GM15510 (cell line): ENCODE results near the gene ACSM6.

Source experiments
- POLR2A ChIP-seq: IDR thresholded peaks from 3 replicates; pipeline ENCODE4 v1.6.1; 2011; ENCODE audit warnings: borderline replicate concordance; ENCODE audit not compliant: insufficient read length; ENCODE audit errors: extremely low read depth

Gene ACSM6

DNA sequence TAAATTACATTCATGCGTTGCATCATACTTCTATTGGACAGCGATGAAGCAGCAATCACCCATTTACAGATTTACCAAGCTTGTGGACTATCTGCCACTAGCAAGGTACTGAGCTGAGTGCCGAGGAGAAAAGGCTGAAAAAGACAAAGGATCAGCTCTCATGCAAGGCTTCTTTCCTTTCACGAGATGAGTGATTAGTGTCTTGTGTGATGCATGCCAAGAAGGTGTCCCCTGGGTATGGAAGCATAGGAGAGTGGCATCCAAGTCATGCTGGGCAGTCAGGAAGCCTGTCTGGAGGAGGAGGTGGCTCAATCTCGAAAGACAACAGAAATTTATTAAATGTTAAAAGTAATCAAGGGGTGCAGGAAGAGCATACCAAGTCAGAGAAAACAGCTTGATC lies 40.9 kb downstream of the ACSM6 start:
- no peak for TF ChIP-seq POLR2A

DNA sequence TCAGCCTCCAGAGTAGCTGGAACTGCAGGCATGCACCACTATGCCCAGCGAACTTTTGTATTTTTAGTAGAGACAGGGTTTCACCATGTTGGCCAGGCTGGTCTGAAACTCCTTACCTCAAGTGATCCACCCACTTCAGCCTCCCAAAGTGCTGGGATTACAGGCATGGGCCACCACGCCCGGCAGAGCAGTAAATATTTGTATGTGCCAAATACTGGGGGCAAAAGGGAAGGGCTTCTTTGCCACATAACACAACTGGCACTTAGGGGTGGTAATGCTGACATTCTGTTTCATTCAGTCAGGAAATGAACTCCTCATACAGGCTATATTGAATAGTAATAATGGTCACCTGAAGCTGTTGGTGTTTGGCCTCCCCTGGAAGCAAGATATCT lies 41.6 kb downstream of the ACSM6 start:
- TF ChIP-seq POLR2A, result no peak

DNA sequence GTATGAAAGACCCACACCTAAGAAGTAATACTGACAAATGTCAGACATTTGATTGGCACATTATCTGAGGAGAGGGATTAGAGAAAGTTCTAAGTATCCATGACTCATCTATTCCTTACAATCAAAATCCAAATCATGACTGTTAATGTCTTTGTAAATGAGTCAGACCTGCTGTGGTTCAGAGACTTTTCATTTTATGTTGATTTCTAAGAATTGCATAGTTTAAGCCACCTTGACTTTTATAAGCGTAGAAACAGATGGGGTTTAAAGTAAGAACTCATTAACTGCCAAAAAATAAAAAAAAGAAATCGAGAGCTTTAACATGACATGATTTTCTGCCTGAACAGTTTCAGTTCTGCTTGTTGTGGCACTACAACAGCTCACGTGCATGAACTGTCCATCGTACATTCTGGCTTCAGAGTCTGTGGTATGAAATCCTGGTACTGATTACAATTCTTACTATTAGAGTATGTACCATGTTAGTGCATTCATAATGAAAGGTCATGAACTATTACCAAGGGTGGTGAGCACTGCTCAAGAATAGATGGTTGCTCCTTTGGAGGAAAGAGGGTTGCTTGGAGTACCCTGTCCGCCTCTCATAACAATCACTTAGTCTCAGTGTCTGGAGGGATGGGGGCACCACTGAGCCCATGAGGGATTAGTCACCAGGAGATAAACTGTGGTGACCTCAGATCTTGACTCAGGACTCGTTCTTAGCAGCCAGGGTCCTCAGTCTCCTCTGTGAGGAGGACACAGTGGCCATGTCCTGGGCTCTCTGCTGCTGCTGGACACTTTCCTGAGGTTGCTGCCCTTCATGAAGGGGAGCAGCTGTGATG lies 42.2 kb downstream of the ACSM6 start:
- TF ChIP-seq POLR2A, result no peak

DNA sequence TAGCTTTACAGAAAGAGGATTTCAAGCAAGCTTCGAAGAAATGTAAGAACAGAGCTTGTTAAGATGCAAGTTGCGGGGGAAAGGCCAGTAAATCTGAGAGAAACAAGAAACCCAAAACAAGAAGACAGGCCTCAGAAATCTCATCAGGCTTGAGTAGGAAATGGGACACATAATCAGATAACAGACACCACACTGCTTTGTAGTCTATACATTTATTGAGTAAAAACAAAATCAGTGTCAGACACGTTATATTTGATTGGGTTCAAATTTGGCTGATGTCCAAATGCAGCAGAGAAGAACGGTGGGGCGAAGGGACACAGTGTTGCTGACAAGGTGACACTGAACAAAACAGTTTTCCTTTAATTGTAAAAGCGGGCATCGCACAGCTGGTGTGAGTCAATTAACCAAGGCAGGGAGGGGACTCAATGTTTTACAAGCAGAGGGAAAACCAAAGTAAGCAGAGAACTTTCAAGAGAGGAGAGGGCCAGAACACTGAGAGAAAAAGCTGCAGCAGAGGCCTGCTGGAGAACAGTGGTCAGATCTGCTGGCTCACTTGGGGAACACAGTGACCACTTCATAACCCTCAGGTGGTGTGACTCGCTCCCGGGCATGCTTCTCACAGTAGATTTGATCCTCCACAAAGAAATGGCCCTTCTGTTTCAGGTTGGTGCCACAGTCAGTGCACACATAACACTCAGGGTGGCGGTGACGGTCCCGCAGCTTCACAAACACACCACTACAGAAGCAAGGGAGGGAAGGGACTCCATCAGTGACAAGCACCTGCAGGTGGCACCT lies 43.5 kb downstream of the ACSM6 start:
- TF ChIP-seq POLR2A, result no peak

DNA sequence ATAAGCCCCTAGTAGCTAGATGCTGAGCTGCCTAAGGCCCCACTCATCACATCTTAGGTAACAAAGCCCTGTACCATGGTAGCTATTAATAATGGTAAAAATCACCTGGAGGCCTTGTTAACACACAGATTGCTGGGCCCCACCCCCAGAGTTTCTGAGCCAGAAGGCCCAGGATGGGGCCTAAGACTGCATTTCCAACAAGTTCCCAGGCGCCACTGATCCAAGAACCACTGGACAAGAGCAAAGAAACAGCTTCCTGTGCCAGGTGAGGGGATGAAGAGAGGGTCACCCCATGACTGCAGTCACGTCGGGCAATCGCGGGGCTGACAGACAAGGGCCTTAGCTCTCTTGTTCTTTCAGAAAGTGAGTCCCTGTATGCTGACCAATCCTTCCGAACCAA lies 46.8 kb downstream of the ACSM6 start:
- no peak for TF ChIP-seq POLR2A

DNA sequence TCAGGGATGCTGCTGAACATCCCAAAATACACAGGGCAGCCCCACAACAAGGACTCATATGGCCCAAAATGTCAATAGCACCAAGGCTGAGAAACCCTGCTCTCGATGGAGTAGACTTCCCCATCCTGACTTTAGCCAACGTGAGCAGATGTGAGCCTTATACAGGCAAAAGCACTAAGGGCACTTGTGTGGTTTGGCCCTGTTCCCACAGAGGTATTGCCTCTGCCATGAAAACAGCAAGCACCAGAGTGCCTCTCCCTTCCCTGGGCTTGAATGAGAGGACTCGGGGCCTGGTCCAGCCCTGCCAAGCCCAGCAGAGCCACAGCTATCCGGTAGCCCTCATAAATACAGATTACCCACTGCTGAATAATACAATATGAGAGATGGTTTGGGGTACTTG lies 47.5 kb downstream of the ACSM6 start:
- no peak for TF ChIP-seq POLR2A

DNA sequence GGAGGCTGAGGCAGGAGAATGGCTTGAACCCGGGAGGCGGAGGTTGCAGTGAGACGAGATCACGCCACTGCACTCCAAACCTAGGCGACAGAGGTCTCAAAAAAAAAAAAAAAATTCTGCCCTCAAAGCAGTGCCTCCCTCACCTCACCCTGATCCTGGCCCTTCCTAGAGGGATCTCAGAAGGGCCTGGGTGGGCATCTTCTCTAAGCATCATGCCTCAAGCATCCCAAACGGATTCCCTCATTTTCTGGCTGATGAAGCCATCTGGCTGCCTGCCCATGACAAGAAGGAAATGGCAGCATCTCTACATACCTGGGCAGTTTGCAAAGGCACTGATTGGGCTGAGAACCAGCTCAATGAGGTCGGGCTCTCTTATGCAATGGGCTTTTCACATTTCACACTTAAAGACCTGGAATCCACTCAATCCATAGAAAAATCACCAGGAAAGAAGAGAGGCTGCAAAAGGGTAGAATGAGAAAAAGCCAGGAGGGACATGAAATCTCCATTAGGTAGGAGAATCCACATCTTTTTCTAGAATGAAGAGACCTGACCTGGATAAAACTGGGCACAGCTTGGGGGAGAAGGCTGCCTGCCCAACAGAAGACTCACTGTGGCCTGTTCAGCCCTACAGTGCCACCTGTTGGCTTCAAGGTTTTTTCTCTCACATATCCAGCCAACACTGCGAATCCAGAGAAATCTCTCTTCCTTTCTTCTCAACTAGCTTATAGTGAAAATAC lies 48.7 kb downstream of the ACSM6 start:
- no peak for TF ChIP-seq POLR2A

DNA sequence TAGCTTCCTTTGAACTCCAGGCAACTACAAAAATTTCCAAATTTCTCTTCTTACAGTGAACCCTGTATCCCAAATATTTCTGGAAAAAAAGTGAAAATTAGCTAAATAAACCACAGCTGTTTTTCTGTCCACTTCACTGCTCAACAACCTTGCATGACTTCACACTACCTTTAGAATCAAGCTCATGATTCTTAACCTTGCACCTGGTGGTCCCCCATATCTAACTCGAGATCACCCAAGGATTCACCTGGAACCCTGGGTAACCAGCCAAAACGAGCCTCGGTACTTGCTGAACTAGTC lies 49.2 kb downstream of the ACSM6 start:
- TF ChIP-seq POLR2A, result no peak

DNA sequence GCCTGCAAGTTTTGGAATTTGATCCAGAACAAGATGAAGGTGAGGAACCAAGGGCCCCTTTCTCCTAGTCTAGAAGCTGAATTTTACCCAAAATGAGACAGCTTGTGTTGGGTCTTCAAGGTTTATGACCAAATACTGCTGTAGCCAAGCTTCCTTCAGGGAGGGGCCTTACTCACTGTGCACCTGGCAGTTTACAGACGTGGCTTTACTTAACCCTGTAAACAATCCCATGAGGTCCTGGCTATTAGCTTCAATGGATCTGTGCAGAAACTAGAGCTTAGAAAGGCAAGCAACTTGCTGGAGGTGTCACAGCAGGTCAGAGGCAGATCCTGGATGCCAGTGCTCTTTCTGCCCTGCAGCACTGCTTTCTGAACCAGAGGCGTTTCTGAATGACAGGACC lies 50.1 kb downstream of the ACSM6 start:
- no peak for TF ChIP-seq POLR2A

DNA sequence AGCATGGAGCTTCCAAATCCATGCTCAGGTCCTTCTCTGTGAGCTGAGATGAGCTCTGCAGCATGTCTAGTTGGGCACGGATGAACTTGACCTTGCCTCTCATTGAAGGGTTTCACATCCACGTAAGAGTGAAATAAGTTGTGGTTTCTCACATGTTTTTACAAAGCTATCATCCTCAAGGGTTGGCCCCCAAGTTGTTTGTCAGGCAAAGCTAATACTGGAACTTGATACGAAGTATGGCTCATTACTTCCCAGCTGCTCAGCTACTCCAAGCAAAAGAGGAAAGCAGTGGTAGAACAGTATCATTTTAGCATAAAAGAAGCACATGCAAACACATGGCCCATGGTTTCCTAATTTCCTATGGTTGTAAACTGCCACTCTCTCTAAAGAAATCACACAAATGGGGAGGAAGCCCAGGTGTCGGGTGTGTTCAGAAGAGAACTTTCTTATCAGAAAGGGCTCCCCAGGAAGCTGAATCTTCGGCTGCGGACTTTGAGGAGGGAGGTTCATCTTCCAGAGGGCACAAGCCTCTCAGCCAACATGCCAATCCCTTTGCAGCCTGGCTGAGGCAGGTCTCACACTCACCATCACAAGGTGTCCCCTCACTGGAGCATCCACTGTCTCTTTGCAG lies 51.5 kb downstream of the ACSM6 start:
- no peak for TF ChIP-seq POLR2A

DNA sequence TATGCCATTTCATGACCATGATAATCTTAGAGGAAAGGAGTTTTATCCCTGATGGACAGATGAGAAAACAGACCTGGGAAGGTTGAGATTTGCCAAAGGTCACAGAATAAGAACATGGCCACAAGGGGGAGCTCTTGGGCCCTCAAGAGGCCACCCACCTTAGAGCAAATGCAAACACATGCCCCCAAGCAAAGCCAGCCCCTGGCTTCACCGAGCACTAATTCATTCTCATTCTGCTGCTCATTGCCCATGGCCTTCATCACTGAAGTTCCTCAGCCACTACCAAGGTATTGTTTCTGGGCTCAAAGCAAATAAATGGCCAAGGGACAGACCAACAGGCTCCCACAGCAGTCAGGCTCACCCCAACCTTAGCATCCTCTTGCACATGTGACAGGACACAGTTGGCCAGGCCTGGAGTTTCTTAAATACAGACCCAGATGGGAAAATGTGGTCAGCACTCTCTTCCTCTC lies 52.6 kb downstream of the ACSM6 start:
- no peak for TF ChIP-seq POLR2A

DNA sequence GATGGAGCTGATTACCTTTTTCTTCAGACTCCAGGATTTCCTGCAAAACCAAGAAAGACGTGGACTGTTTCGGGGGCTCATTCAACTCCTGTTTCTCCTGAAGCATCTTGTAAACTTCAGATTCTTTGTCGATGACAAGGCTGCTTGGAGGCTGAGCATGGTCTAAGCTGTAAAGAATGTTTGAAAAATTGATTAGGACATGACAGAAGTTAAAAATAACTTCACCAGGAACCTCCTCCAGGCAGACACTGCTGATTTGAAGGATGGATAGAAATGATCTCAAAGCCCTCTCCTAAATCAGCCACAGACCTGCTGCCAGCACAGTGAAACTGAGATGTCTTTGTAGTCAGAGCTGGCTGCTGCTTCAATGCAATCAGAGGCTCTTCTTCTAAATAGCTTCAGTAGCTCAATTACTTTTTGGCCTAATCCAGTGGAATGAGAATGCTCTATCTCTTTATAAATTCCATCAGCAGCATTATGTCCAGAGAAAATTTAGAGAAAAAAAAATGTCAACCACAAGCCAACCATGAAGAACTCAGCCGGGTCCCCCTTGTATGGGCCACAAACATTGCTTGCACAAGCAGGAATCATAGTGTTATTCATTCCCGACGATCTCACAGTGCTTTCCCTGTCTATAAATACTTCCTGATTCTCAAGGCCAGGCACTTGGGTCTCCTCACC lies 53.3 kb downstream of the ACSM6 start:
- no peak for TF ChIP-seq POLR2A

DNA sequence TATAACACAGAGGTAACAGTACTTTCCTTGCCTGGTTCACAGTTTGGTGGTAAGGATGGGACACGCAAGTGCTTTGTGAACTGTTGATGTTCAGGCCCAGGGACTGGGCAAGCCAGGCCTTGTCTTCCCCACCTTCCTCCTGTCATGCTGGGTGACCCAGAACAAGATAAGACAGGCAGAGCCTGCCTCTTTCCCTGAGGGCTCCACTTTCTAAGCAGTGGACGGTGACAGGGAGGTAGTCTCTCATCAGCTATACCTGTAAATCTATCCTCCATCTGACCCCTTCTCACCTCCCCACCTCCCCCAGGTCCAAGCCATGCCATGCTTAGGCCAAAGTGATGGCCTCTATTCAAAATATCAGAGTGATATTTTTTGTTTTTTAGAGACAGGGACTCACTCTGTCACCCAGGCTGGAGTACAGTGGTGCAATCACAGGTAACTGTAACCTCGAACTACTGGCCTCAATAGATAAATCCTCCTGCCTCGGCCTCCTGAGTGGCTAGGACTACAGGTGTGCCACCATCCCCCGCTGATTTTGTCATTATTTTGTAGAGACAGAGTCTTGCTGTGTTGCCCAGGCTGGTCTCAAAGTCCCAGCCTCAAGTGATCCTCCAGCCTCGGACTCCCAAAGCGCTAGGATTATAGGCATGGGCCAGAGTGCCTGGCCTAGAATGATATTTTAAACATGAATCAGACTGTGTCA lies 54.0 kb downstream of the ACSM6 start:
- no peak for TF ChIP-seq POLR2A

DNA sequence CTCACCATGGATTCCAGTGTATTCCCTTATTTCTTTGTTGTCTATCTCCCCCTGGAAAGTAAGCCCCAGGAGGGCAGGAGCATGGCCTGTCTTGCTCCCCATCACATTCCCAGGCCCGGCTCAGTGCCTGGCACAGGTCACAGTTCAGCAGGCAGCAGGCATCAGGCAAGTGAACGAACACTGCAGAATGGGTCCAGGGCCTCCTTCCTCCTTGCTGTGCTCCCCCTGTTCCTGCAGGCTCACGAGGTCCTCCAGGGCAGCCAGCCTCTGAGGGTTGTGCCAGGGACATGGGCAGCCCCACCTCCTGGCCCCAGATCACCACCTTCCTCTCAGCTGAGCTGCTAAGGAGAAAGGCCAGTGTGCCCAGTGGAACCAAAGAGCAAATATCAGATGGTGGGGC lies 55.0 kb downstream of the ACSM6 start:
- TF ChIP-seq POLR2A, result no peak
